ENCODE data around the gene BUB1B. TPM values are rescaled to one million over a fixed set of nuclear protein-coding genes. Genes with fewer than 3 reads are reported as not detected.

BUB1B gene
- total RNA-seq, 1 experiment from 2014 or later = 67.8 TPM

DNA sequence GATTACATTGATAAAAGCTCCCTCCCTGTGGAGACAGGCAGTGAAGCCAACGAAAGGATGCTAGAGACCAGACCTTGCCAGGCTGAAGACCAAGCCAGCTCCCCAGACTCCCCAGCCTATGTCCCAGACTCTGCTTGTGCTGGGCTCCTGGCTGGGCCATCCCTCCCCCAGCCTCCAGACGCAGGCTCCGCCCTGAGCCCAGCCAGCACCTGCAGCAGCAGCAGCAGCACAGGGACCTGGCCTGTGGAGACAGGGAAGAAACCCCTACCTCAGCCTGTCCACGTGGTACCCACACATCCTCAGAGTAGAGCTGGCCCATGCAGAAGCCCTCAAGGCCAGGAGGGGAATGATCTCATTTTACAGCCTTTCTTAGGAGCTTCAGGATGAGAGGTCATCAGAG, 108.7 kb downstream of the BUB1B start:
- no peaks in the 10 kb centered on the region for H3K27me3 ChIP-seq (ENCODE audit: control insufficient read depth, insufficient read depth, low read length)
- ChIA-PET POLR2A (interaction anchor here (0.6 kb wide), 1 partner anchor 35 kb away, joined by 3 read pairs; no protein-coding TSS in a partner anchor), CTCF (interaction anchor here (1.7 kb wide), 1 partner anchor 10 kb away, joined by 9 read pairs; no protein-coding TSS in a partner anchor)
- in situ Hi-C loops (cut with HindIII; ENCODE audit: low pct_unique_long_range_greater_than_20kb, low sequenced_read_pairs) = no loop called here
- BruUV-seq (replicated peaks) = no TSS peak
- H3K4me1 ChIP-seq (ENCODE audit: control insufficient read depth, insufficient read depth, low read length) = peaks cover 11% of the 10 kb centered on the region; the same call in 1 of the 2 replicates
- no peak overlapping the region for H3K27ac ChIP-seq (ENCODE audit: low read length)
- H3K9me3 ChIP-seq (ENCODE audit: control insufficient read depth, insufficient read depth, low read depth, low read length) = no peaks in the 10 kb centered on the region
- TF ChIP-seq, protein P1, sequence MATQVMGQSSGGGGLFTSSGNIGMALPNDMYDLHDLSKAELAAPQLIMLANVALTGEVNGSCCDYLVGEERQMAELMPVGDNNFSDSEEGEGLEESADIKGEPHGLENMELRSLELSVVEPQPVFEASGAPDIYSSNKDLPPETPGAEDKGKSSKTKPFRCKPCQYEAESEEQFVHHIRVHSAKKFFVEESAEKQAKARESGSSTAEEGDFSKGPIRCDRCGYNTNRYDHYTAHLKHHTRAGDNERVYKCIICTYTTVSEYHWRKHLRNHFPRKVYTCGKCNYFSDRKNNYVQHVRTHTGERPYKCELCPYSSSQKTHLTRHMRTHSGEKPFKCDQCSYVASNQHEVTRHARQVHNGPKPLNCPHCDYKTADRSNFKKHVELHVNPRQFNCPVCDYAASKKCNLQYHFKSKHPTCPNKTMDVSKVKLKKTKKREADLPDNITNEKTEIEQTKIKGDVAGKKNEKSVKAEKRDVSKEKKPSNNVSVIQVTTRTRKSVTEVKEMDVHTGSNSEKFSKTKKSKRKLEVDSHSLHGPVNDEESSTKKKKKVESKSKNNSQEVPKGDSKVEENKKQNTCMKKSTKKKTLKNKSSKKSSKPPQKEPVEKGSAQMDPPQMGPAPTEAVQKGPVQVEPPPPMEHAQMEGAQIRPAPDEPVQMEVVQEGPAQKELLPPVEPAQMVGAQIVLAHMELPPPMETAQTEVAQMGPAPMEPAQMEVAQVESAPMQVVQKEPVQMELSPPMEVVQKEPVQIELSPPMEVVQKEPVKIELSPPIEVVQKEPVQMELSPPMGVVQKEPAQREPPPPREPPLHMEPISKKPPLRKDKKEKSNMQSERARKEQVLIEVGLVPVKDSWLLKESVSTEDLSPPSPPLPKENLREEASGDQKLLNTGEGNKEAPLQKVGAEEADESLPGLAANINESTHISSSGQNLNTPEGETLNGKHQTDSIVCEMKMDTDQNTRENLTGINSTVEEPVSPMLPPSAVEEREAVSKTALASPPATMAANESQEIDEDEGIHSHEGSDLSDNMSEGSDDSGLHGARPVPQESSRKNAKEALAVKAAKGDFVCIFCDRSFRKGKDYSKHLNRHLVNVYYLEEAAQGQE (IDR thresholded peaks at IDR 0.05; ENCODE audit: insufficient read depth in 1 of 2, low read depth in 2 of 2, low read length in 1 of 2) = no peak
- TF ChIP-seq, protein P2, sequence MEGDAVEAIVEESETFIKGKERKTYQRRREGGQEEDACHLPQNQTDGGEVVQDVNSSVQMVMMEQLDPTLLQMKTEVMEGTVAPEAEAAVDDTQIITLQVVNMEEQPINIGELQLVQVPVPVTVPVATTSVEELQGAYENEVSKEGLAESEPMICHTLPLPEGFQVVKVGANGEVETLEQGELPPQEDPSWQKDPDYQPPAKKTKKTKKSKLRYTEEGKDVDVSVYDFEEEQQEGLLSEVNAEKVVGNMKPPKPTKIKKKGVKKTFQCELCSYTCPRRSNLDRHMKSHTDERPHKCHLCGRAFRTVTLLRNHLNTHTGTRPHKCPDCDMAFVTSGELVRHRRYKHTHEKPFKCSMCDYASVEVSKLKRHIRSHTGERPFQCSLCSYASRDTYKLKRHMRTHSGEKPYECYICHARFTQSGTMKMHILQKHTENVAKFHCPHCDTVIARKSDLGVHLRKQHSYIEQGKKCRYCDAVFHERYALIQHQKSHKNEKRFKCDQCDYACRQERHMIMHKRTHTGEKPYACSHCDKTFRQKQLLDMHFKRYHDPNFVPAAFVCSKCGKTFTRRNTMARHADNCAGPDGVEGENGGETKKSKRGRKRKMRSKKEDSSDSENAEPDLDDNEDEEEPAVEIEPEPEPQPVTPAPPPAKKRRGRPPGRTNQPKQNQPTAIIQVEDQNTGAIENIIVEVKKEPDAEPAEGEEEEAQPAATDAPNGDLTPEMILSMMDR (IDR thresholded peaks at IDR 0.05) = no peak
- TF ChIP-seq POLR2AphosphoS5 (IDR thresholded peaks at IDR 0.05; ENCODE audit: low read depth, low read length) = no peak
- TF ChIP-seq SIN3A (IDR thresholded peaks at IDR 0.05; ENCODE audit: borderline replicate concordance, insufficient read depth, low read depth, low read length) = no peak
- no peak for TF ChIP-seq TCF7L2 (IDR thresholded peaks at IDR 0.05; ENCODE audit: low read depth, low read length)
- no peaks in the 10 kb centered on the region for H3K36me3 ChIP-seq (ENCODE audit: control insufficient read depth, insufficient read depth, low read length)
- intact Hi-C loops (cut with micrococcal nuclease; ENCODE audit: unreplicated experiment) = loop anchor here (10.0 kb wide), 1 partner anchor 225 kb away; no protein-coding TSS in a partner anchor
- no peak overlapping the region for H3K4me3 ChIP-seq (ENCODE audit: low read depth in 2 of 2, low read length in 2 of 2)
- ATAC-seq (no peak), DNase-seq (ENCODE audit: low read depth, low spot score) (no peak)

DNA sequence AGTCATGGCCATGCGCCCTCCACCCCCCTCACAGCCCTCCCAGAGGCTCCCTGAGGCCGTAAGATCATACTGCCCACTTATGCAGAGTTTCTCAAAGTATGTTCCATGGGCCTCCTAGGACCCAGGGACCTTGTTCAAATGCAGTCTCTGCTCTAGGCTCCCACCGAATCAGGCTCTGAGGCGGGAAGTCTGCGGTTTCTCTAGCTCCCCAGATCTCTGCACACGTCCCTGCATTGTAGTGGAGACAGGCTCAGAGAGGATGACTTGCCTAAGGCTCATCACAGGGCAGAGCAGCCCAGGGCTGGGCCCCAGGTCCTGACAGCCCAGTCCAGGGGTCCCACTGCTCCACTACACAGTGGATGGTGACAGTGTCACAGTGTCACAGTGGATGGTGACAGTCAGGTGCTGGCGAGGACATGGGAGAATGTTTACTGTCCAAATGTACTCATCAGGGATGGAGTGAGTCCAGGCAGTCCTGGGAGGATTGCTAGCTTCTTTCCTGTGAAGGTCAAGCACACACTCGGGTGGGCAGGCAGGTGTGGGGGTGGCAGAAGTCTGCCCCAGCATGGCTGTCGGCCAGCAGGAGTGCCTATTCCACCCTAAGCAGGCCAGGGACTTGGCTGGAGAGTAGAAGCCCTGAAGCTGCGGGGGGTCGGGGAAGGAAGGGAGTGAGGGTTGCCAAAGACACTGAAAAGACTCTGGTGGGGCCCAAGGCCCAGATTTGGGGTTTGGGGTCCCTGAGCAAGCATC, 109.6 kb downstream of the BUB1B start:
- no peak for DNase-seq (ENCODE audit: low read depth, low spot score)
- in situ Hi-C loops (cut with HindIII; ENCODE audit: low pct_unique_long_range_greater_than_20kb, low sequenced_read_pairs) = no loop called here
- no peaks in the 10 kb centered on the region for H3K36me3 ChIP-seq (ENCODE audit: control insufficient read depth, insufficient read depth, low read length)
- intact Hi-C loops (cut with micrococcal nuclease; ENCODE audit: unreplicated experiment) = loop anchor here (10.0 kb wide), 1 partner anchor 226 kb away; no protein-coding TSS in a partner anchor
- ChIA-PET CTCF (interaction anchor here (1.7 to 4.7 kb wide), 2 partner anchors 9 to 53 kb away, joined by 9 to 56 read pairs; no protein-coding TSS in a partner anchor), POLR2A (no interaction called here)
- H3K9me3 ChIP-seq (ENCODE audit: control insufficient read depth, insufficient read depth, low read depth, low read length) = no peaks in the 10 kb centered on the region
- no peak overlapping the region for H3K4me3 ChIP-seq (ENCODE audit: low read depth in 2 of 2, low read length in 2 of 2)
- H3K27me3 ChIP-seq (ENCODE audit: control insufficient read depth, insufficient read depth, low read length) = no peaks in the 10 kb centered on the region
- H3K4me1 ChIP-seq (ENCODE audit: control insufficient read depth, insufficient read depth, low read length) = peaks cover 10% of the 10 kb centered on the region; the same call in 1 of the 2 replicates
- no TSS peak for BruUV-seq (replicated peaks)
- no peak overlapping the region for H3K27ac ChIP-seq (ENCODE audit: low read length)
- no peak for TF ChIP-seq POLR2AphosphoS5 (IDR thresholded peaks at IDR 0.05; ENCODE audit: low read depth, low read length)
- TF ChIP-seq SIN3A (IDR thresholded peaks at IDR 0.05; ENCODE audit: borderline replicate concordance, insufficient read depth, low read depth, low read length) = no peak
- TF ChIP-seq, protein P2 (IDR thresholded peaks at IDR 0.05) = no peak
- TF ChIP-seq, protein P1 (IDR thresholded peaks at IDR 0.05; ENCODE audit: insufficient read depth in 1 of 2, low read depth in 2 of 2, low read length in 1 of 2) = no peak
- TF ChIP-seq TCF7L2 (IDR thresholded peaks at IDR 0.05; ENCODE audit: low read depth, low read length) = no peak
- no peak for ATAC-seq

Data from Panc1 (cell line).